ENCODE results near the gene DDIAS.
A peak's percentile ranks its signal among the peaks of the same experiment; 100 is the strongest.
"Not testable (repeated sequence)": the region's sequence is repeated elsewhere in the genome, so short reads cannot be mapped to it uniquely, and the experiment has no call there.

DDIAS gene

GRCh38 chr11:82922396-82923173 lies 21.0 kb downstream of the DDIAS start:
- not testable (repeated sequence) for DNase-seq

GRCh38 chr11:82924522-82925224 lies 23.1 kb downstream of the DDIAS start:
- DNase-seq = no peak

- peak; percentile 61 for DNase-seq
These were observed 25.8 kb downstream of the DDIAS start for GRCh38 chr11:82927264-82927880.

- DNase-seq = no peak
These were observed 27.6 kb downstream of the DDIAS start for GRCh38 chr11:82929121-82929520.

GRCh38 chr11:82930229-82930628 lies 28.7 kb downstream of the DDIAS start:
- no peak for DNase-seq

GRCh38 chr11:82930734-82931133 lies 29.2 kb downstream of the DDIAS start:
- DNase-seq = no peak

GRCh38 chr11:82932564-82932963 lies 31.0 kb downstream of the DDIAS start:
- DNase-seq = no peak

- DNase-seq = no peak
These were observed 34.7 kb downstream of the DDIAS start for GRCh38 chr11:82936261-82936660.

- no peak for DNase-seq
These were observed 36.0 kb downstream of the DDIAS start for GRCh38 chr11:82937554-82937953.

GRCh38 chr11:82939456-82939855 lies 37.9 kb downstream of the DDIAS start:
- no peak for DNase-seq

- no peak for DNase-seq
These were observed 40.8 kb downstream of the DDIAS start for GRCh38 chr11:82942376-82942775.

GRCh38 chr11:82943430-82943829 lies 41.9 kb downstream of the DDIAS start:
- not testable (repeated sequence) for DNase-seq

GRCh38 chr11:82944198-82944597 lies 42.7 kb downstream of the DDIAS start:
- no peak for DNase-seq

- not testable (repeated sequence) for DNase-seq
These were observed 43.5 kb downstream of the DDIAS start for GRCh38 chr11:82945041-82945440.

- DNase-seq = no peak
These were observed 44.1 kb downstream of the DDIAS start for GRCh38 chr11:82945682-82946081.

- DNase-seq = no peak
These were observed 47.8 kb downstream of the DDIAS start for GRCh38 chr11:82949352-82949751.

- not testable (repeated sequence) for DNase-seq
These were observed 49.0 kb downstream of the DDIAS start for GRCh38 chr11:82950502-82950901.

- DNase-seq = peak; percentile 75
These were observed 54.4 kb downstream of the DDIAS start for GRCh38 chr11:82955736-82956453.

GRCh38 chr11:82959987-82960778 lies 58.6 kb downstream of the DDIAS start:
- peak; percentile 82 for DNase-seq

GRCh38 chr11:82960779-82961143 lies 59.2 kb downstream of the DDIAS start:
- DNase-seq = no peak

GRCh38 chr11:82962021-82962420 lies 60.5 kb downstream of the DDIAS start:
- not testable (repeated sequence) for DNase-seq

- no peak for DNase-seq
These were observed 65.8 kb downstream of the DDIAS start for GRCh38 chr11:82967381-82967780.

Measured in central memory CD4-positive, alpha-beta T cell (primary cell).